HepG2 (cell line): ENCODE data around the gene FBXO9. TPM values are rescaled to one million over a fixed set of nuclear protein-coding genes. Genes with fewer than 3 reads are reported as not detected.

Source experiments
- ATAC-seq: fragments of 200-7000 bp; cut with Tn5 transposase; 3 replicates; pipeline ENCODE4 v1.9.1; 2020; ENCODE audit warnings: mild to moderate bottlenecking, moderate library complexity
- BruUV-seq: library from RNA; stranded (reverse); fragments of 400-500 nt; replicated peaks from 2 replicates; lab custom pipeline; 2021; lab: Mats Ljungman, UMichigan
- CTCF ChIA-PET: fragments of 300-600 bp; formaldehyde crosslinking; extraction: SDS; loops from one replicate; lab custom pipeline; 2021; ENCODE audit warnings: low total read pairs, inconsistent platforms, low intra/inter-chr PET ratio; lab: Yijun Ruan, JAX
- POLR2A ChIA-PET: fragments of 350-600 bp; sonication (Branson Sonifier 250); formaldehyde crosslinking; loops from one replicate; lab custom pipeline; 2020; ENCODE audit warnings: antibody characterized with exemption, inconsistent platforms; lab: Yijun Ruan, JAX
- DNase-seq: peaks from one replicate; pipeline ENCODE4 v3.0.0-alpha.2; 2015; ENCODE audit warnings: low spot score
- FAIRE-seq: peaks from 3 replicates; lab custom pipeline; 2011; peaks lifted over from hg19 to GRCh38; lab: Jason Lieb, UNC
- H2AFZ ChIP-seq: one replicate; pipeline ENCODE4 v1.6.1; 2011; ENCODE audit warnings: low read length, inconsistent platforms
- H3K27ac ChIP-seq: fragments of 300-600 bp; 3 replicates; pipeline ENCODE4 v1.8.0; 2011; ENCODE audit warnings: mixed run types, mild to moderate bottlenecking, mixed read lengths, low read length, inconsistent platforms; ENCODE audit not compliant: insufficient read depth; ENCODE audit errors: extremely low read length
- H3K27me3 ChIP-seq, 2 experiments: fragments of 200-600 bp in 1 of 2; 2 replicates in 1 of 2; 3 replicates in 1 of 2; pipeline versions ENCODE4 v1.6.0 to v1.8.0; 2011; ENCODE audit warnings: low read length in 2 of 2, mild to moderate bottlenecking in 2 of 2, moderate library complexity in 2 of 2, inconsistent platforms in 1 of 2; ENCODE audit not compliant: insufficient read depth in 2 of 2, control insufficient read depth in 1 of 2
- H3K36me3 ChIP-seq, 2 experiments: fragments of 200-600 bp in 1 of 2; replicated peaks in 1 of 2; 2 replicates in 1 of 2; 3 replicates in 1 of 2; pipeline versions ENCODE4 v1.5.1 to v1.8.0; 2011; ENCODE audit warnings: low read length in 2 of 2, inconsistent platforms in 1 of 2; ENCODE audit not compliant: insufficient read depth in 2 of 2, control insufficient read depth in 1 of 2
- H3K4me1 ChIP-seq: 2 replicates; pipeline ENCODE4 v1.5.1; 2012; ENCODE audit warnings: low read length, inconsistent platforms; ENCODE audit not compliant: insufficient read depth
- H3K4me2 ChIP-seq: 2 replicates; pipeline ENCODE4 v1.6.0; 2011; ENCODE audit warnings: low read depth, low read length, inconsistent platforms
- H3K4me3 ChIP-seq, 3 experiments: fragments of 200-600 bp in 1 of 3; sonication (generic), shearing (Covaris generic) in 1 of 3; replicated peaks in 1 of 3; 2 replicates each; pipeline ENCODE4 v1.5.1; 2011 to 2016; ENCODE audit warnings: low read length in 3 of 3, inconsistent platforms in 2 of 3, low read depth in 2 of 3, mild to moderate bottlenecking in 2 of 3, control low read depth in 1 of 3, mixed read lengths in 1 of 3; ENCODE audit not compliant: insufficient read depth in 1 of 3
- H3K79me2 ChIP-seq: one replicate; pipeline ENCODE4 v1.6.1; 2011; ENCODE audit warnings: low read length, inconsistent platforms; ENCODE audit not compliant: insufficient read depth
- H3K9ac ChIP-seq: 2 replicates; pipeline ENCODE4 v1.6.0; 2011; ENCODE audit warnings: mild to moderate bottlenecking, low read depth, low read length, inconsistent platforms; ENCODE audit not compliant: insufficient read depth
- H3K9me3 ChIP-seq: 2 replicates; pipeline ENCODE4 v1.5.1; 2012; ENCODE audit warnings: mild to moderate bottlenecking, low read length
- H4K20me1 ChIP-seq: 2 replicates; pipeline ENCODE4 v1.6.0; 2011; ENCODE audit warnings: inconsistent platforms, mild to moderate bottlenecking, low read length, moderate library complexity; ENCODE audit not compliant: insufficient read depth
- CENPBD1 ChIP-seq: sonication (generic); formaldehyde crosslinking; IDR thresholded peaks from 2 replicates; pipeline ENCODE4 v1.8.0; 2022; ENCODE audit warnings: missing genetic modification reagents, low read depth, mild to moderate bottlenecking, borderline replicate concordance
- CREM ChIP-seq, 2 experiments: sonication (generic) in 1 of 2; formaldehyde crosslinking in 1 of 2; IDR thresholded peaks; 2 replicates each; pipeline versions ENCODE4 v1.4.0 to v1.6.1; 2016 to 2020; ENCODE audit warnings: antibody characterized with exemption in 1 of 2, mild to moderate bottlenecking in 1 of 2, missing genetic modification reagents in 1 of 2
- DPF2 ChIP-seq: sonication (generic); formaldehyde crosslinking; IDR thresholded peaks from 2 replicates; pipeline ENCODE4 v1.4.0; 2020; ENCODE audit warnings: mild to moderate bottlenecking, low read depth, missing genetic modification reagents, borderline replicate concordance
- MXD4 ChIP-seq: IDR thresholded peaks from 2 replicates; pipeline ENCODE4 v1.6.1; 2016; ENCODE audit warnings: mild to moderate bottlenecking, missing biosample characterization, missing genetic modification reagents
- ZBTB33 ChIP-seq: sonication (generic); formaldehyde crosslinking; IDR thresholded peaks from 2 replicates; pipeline ENCODE4 v1.4.0; 2020; ENCODE audit warnings: missing genetic modification reagents
- ZFP62 ChIP-seq: sonication (generic); formaldehyde crosslinking; IDR thresholded peaks from 2 replicates; pipeline ENCODE4 v1.4.0; 2020; ENCODE audit warnings: missing genetic modification reagents
- ZNF142 ChIP-seq: sonication (generic); formaldehyde crosslinking; IDR thresholded peaks from 2 replicates; pipeline ENCODE4 v1.4.0; 2020; ENCODE audit warnings: missing genetic modification reagents
- ZNF230 ChIP-seq: sonication (generic); formaldehyde crosslinking; IDR thresholded peaks from 2 replicates; pipeline ENCODE4 v1.4.0; 2020; ENCODE audit warnings: mild to moderate bottlenecking, missing genetic modification reagents
- ZNF263 ChIP-seq: sonication (generic); formaldehyde crosslinking; IDR thresholded peaks from 2 replicates; pipeline ENCODE4 v1.4.0; 2020; ENCODE audit warnings: missing genetic modification reagents
- ZNF383 ChIP-seq: sonication (generic); formaldehyde crosslinking; IDR thresholded peaks from 2 replicates; pipeline ENCODE4 v1.4.0; 2020; ENCODE audit warnings: missing genetic modification reagents, mild to moderate bottlenecking, borderline replicate concordance
- ZNF431 ChIP-seq: sonication (generic); formaldehyde crosslinking; IDR thresholded peaks from 2 replicates; pipeline ENCODE4 v1.9.0; 2022; ENCODE audit warnings: missing genetic modification reagents, low read depth, mild to moderate bottlenecking, borderline replicate concordance
- ZNF577 ChIP-seq: sonication (generic); formaldehyde crosslinking; IDR thresholded peaks from 2 replicates; pipeline ENCODE4 v1.4.0; 2020; ENCODE audit warnings: mild to moderate bottlenecking, low read depth, missing genetic modification reagents, borderline replicate concordance
- ZNF598 ChIP-seq: sonication (generic); formaldehyde crosslinking; IDR thresholded peaks from 2 replicates; pipeline ENCODE4 v1.5.1; 2020; ENCODE audit warnings: mild to moderate bottlenecking, missing genetic modification reagents, borderline replicate concordance
- ZNF839 ChIP-seq: sonication (generic); formaldehyde crosslinking; IDR thresholded peaks from 2 replicates; pipeline ENCODE4 v1.4.0; 2020; ENCODE audit warnings: missing genetic modification reagents, mild to moderate bottlenecking, borderline replicate concordance
- ZSCAN9 ChIP-seq: IDR thresholded peaks from 2 replicates; pipeline ENCODE4 v1.6.1; 2016; ENCODE audit warnings: borderline replicate concordance
- WGBS: methylation state at CpG from one replicate; pipeline ENCODE4 v1.1.6; 2017; ENCODE audit warnings: low lambda C conversion rate; 5-methylcytosine and 5-hydroxymethylcytosine counted together
- in situ Hi-C: cut with HindIII; loops from 2 replicates; pipeline ENCODE4 v1.10.0; 2017; ENCODE audit warnings: low pct_unique_long_range_greater_than_20kb; ENCODE audit not compliant: extremely low pct_ligation_motif_present
- intact Hi-C: fragments of 100-400 bp; cut with micrococcal nuclease; formaldehyde crosslinking; loops from one replicate; pipeline ENCODE4 v1.10.0; 2022; ENCODE audit not compliant: unreplicated experiment
- polyA plus RNA-seq, 8 experiments: library from polyadenylated mRNA; depleted of rRNA in 3 of 8; stranded (reverse) in 7 of 8; unstranded in 1 of 8; fragments of >200 nt; fragmentation: Illumina TruSeq in 4 of 8; extraction: Trizol in 4 of 8; gene quantifications; 2 replicates each; pipeline versions ENCODE4 v1.2.1 to v1.2.3, GENCODE V29; 2011 to 2016; ENCODE audit warnings: low read depth in 4 of 8, missing spikeins in 1 of 8, mixed read lengths in 1 of 8; ENCODE audit not compliant: insufficient read depth in 1 of 8
- total RNA-seq, 5 experiments: library from RNA; depleted of rRNA; stranded (reverse); fragments of >200 nt; fragmentation: Illumina TruSeq; extraction: Trizol; gene quantifications; 2 replicates each; pipeline ENCODE4 v1.2.3, GENCODE V29; 2016; ENCODE audit warnings: low read depth in 1 of 5

Gene FBXO9
- total and polyA plus RNA-seq, 2 of the 13 experiments (the other 11 are each of a cell fraction or from before 2014, with no cell fraction given) = 64.3 to 98.4 TPM

- 1% methylated on average over 8 of the region's 8 CpGs for WGBS
- BruUV-seq = no TSS peak
- Histone ChIP-seq H3K9me3 (no peaks in the 10 kb centered on the region), H3K36me3 (no peaks in the 10 kb centered on the region), H3K4me1 (peaks cover 87% of the 10 kb centered on the region), H3K79me2 (no peaks in the 10 kb centered on the region), H3K27ac (peak overlapping the region; percentile 65), H3K27me3 (no peaks in the 10 kb centered on the region), H3K9ac (peak overlapping the region; percentile 38), H2AFZ (no peak overlapping the region), H3K4me3 (no peak overlapping the region; a peak in 1 of 6 replicates), H3K4me2 (peak overlapping the region; percentile 44), H4K20me1 (no peaks in the 10 kb centered on the region)
- peak; percentile 89 for ATAC-seq
- FAIRE-seq = peak; percentile 96
- peak; percentile 100 for DNase-seq
- POLR2A ChIA-PET = interaction anchor here (1.0 to 2.3 kb wide), 7 partner anchors 10 to 298 kb away, joined by 3 to 15 read pairs (median 4); partner anchors contain the start of gene GSTA4
- intact Hi-C loops (loop anchor here (1.0 to 5.0 kb wide), 2 partner anchors 15 to 67 kb away; partner anchors contain the start of gene FBXO9), in situ Hi-C loops (no loop called here)
- CTCF ChIA-PET = interaction anchor here (1.3 kb wide), 1 partner anchor 37 kb away, joined by 4 read pairs; no protein-coding TSS in a partner anchor
- TF ChIP-seq CREM (IDR thresholded peaks at IDR 0.05) (peak; percentile 96), CREM (CRISPR knock-in tag; IDR thresholded peaks at IDR 0.05) (no peak), DPF2 (CRISPR knock-in tag) (peak; percentile 98), ZNF598 (no peak; the same call in 1 of the 2 replicates), ZNF839 (no peak), ZNF431 (CRISPR knock-in tag) (no peak), ZSCAN9 (CRISPR knock-in tag) (0 out of 2 replicates have a peak, but pooled peaks have one; percentile 31), ZNF230 (CRISPR knock-in tag) (peak; percentile 81; the same call in 1 of the 2 replicates), MXD4 (CRISPR knock-in tag) (no peak; the same call in 1 of the 2 replicates), ZNF577 (CRISPR knock-in tag) (no peak), ZFP62 (CRISPR knock-in tag) (no peak), ZBTB33 (CRISPR knock-in tag) (peak; percentile 53; the same call in 1 of the 2 replicates), ZNF263 (CRISPR knock-in tag) (no peak), ZNF383 (CRISPR knock-in tag) (no peak), CENPBD1 (CRISPR knock-in tag) (no peak), ZNF142 (CRISPR knock-in tag) (no peak)
These were observed 69.5 kb downstream of the FBXO9 start for GRCh38 chr6:53134601-53135235.
